Activated CD4-positive, alpha-beta T cell treated with anti-CD3 and anti-CD28 coated beads, Interleukin-2, amount 10 ng/mL, durations not matched to agents 7 days and 5 days (primary cell): ENCODE measurements around the gene CD248. TPM values are rescaled to one million over a fixed set of nuclear protein-coding genes. Genes with fewer than 3 reads are reported as not detected.

Source experiments
- CTCF ChIA-PET: fragments of 350-600 bp; sonication (Branson Sonifier 250); formaldehyde crosslinking; loops from one replicate; lab custom pipeline; 2021; ENCODE audit warnings: antibody characterized with exemption; lab: Charles Lee
- POLR2A ChIA-PET: fragments of 350-600 bp; sonication (Branson Sonifier 250); formaldehyde crosslinking; loops from one replicate; lab custom pipeline; 2021; ENCODE audit warnings: antibody characterized with exemption; lab: Charles Lee
- DNase-seq: peaks from one replicate; pipeline ENCODE4 v3.0.0-alpha.2; 2020
- H3K27ac Mint-ChIP-seq: one replicate; pipeline ENCODE4 v1.8.0; 2021; ENCODE audit warnings: mild to moderate bottlenecking, moderate library complexity, mixed read lengths
- H3K27me3 Mint-ChIP-seq: one replicate; pipeline ENCODE4 v1.8.0; 2021; ENCODE audit warnings: mixed read lengths
- H3K36me3 Mint-ChIP-seq: one replicate; pipeline ENCODE4 v1.8.0; 2021; ENCODE audit warnings: low read depth, mixed read lengths
- H3K4me1 Mint-ChIP-seq: one replicate; pipeline ENCODE4 v1.8.0; 2021; ENCODE audit warnings: mixed read lengths
- H3K4me3 Mint-ChIP-seq: one replicate; pipeline ENCODE4 v1.8.0; 2021; ENCODE audit warnings: mild to moderate bottlenecking, moderate library complexity, mixed read lengths
- H3K9me3 Mint-ChIP-seq: one replicate; pipeline ENCODE4 v1.8.0; 2021; ENCODE audit warnings: mixed read lengths
- total RNA-seq, 2 experiments: library from RNA; stranded (reverse); gene quantifications; one replicate each; pipeline ENCODE4 v1.2.3, GENCODE V29; 2021

Gene CD248
- total RNA-seq, 2 experiments from 2014 or later, result 2.4 to 2.5 TPM

GRCh38 chr11:66294626-66295620 is 21.9 kb downstream of the CD248 start:
- Mint-ChIP-seq H3K27me3 (peaks cover 25% of the 10 kb centered on the region), H3K27ac (no peak overlapping the region), H3K4me1 (peaks cover 16% of the 10 kb centered on the region), H3K36me3 (no peaks in the 10 kb centered on the region), H3K9me3 (no peaks in the 10 kb centered on the region), H3K4me3 (no peak overlapping the region)
- CTCF ChIA-PET, result interaction anchor here (1.1 to 1.5 kb wide), 3 partner anchors 12 to 73 kb away, joined by 3 read pairs; no protein-coding TSS in a partner anchor
- no peak for DNase-seq
- POLR2A ChIA-PET, result no interaction called here

DNA sequence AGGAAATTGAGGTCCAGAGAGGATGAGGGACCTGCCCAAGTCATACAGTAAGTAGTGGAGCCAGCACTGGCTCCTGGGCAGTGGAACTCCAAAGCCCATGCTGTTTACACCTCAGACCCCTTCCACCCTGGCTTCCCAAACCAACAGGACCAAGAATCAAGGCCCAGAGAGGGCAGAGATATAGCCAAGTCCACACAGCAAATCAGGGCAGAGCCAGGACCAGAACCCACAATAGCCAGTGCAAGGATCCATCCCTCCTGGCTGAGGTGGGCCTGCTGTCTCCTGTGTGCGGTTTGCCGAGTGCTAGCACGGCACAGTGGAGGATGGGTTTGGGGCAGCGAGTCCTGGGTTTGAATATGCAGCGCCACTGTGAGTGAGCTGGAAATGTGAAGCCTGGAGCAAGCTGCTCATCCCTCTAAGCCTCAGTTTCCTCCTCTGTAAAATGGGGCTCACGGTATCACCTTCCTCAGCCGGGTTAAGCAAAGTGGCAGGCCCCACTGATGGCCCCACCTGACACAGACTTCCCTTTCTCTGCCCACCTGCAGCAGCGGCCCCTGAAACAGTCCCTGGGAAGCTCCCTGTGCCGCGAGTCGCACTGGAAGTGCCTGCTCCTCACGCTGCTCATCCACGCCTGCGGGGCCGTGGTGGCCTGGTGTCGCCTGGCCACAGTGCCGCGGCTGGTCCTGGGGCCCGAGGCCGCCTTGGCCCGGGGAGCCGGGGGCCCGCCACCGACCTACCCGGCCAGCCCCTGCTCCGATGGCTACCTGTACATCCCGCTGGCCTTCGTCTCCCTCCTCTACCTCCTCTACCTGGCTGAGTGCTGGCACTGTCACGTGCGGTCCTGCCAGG is 22.8 kb downstream of the CD248 start:
- POLR2A ChIA-PET, result no interaction called here
- H3K27ac Mint-ChIP-seq, result no peak overlapping the region
- H3K36me3 Mint-ChIP-seq, result no peaks in the 10 kb centered on the region
- H3K27me3 Mint-ChIP-seq, result peaks cover 25% of the 10 kb centered on the region
- peaks cover 25% of the 10 kb centered on the region for H3K4me1 Mint-ChIP-seq
- DNase-seq, result no peak
- no peak overlapping the region for H3K4me3 Mint-ChIP-seq
- H3K9me3 Mint-ChIP-seq, result no peaks in the 10 kb centered on the region
- CTCF ChIA-PET, result interaction anchor here (0.7 to 1.1 kb wide), 2 partner anchors 10 to 72 kb away, joined by 3 to 5 read pairs; no protein-coding TSS in a partner anchor

GRCh38 chr11:66293352-66293751 is 23.5 kb downstream of the CD248 start:
- H3K4me1 Mint-ChIP-seq, result peaks cover 27% of the 10 kb centered on the region
- peaks cover 25% of the 10 kb centered on the region for H3K27me3 Mint-ChIP-seq
- no peak overlapping the region for H3K4me3 Mint-ChIP-seq
- DNase-seq, result no peak
- no peaks in the 10 kb centered on the region for H3K9me3 Mint-ChIP-seq
- CTCF ChIA-PET, result interaction anchor here (0.7 kb wide), 1 partner anchor 10 kb away, joined by 5 read pairs; no protein-coding TSS in a partner anchor
- H3K27ac Mint-ChIP-seq, result no peak overlapping the region
- POLR2A ChIA-PET, result no interaction called here
- no peaks in the 10 kb centered on the region for H3K36me3 Mint-ChIP-seq

DNA sequence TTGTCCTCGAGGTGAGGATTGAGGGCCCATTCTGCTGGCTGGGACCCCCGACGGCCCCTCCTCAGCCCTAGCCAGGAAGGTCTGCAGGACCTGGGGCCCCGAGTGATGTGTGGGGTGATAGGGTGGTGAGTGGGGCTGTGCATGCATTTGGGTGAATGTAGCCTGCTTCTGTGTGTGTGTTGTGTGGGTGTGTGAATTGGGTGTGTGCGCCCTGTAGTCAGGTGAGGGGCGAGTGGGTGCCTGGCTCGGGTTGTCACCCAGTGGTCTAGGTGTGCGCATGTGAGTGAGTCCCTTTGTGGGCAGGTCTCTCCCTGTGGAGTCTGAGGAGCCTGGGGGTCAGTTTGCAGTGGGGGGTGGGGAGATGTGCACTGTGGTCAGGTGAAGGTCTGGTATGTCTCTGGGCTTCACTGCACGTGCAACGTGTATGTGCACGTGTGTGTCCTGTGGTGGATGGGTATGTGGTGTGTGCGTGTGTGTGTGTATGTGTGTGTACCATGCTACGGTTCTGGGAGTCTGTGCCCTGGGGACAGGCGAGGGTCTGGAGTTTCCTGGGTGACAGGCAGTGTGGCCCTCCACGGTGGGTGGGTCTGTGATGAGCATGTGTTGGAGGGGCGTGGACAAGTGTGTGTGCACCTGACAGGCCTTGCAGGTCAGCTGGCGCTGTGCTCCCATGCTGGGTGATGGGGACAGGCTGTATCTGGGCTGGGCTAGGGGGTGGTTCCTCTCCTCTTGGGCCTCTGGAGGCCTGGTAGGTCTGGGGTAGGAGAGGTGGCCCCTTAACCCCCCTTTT is 24.1 kb downstream of the CD248 start:
- peaks cover 32% of the 10 kb centered on the region for H3K4me1 Mint-ChIP-seq
- no peak for DNase-seq
- POLR2A ChIA-PET, result no interaction called here
- no peaks in the 10 kb centered on the region for H3K36me3 Mint-ChIP-seq
- no peaks in the 10 kb centered on the region for H3K9me3 Mint-ChIP-seq
- peak overlapping the region; percentile 41 for H3K4me3 Mint-ChIP-seq
- peaks cover 25% of the 10 kb centered on the region for H3K27me3 Mint-ChIP-seq
- CTCF ChIA-PET, result no interaction called here
- no peak overlapping the region for H3K27ac Mint-ChIP-seq

GRCh38 chr11:66291706-66292542 is 24.9 kb downstream of the CD248 start, which contains the start of gene TMEM151A:
TSS of gene TMEM151A (plus strand) at chr11:66291894. CDS start at chr11:66292014, 120 bp downstream.
- Mint-ChIP-seq H3K9me3 (no peaks in the 10 kb centered on the region), H3K36me3 (no peaks in the 10 kb centered on the region), H3K4me3 (peak within 1 kb of the TSS; percentile 89), H3K4me1 (peaks cover 38% of the 10 kb centered on the region), H3K27ac (no peak within 1 kb of the TSS), H3K27me3 (peaks cover 25% of the 10 kb centered on the region)
- DNase-seq, result no peak
- CTCF ChIA-PET, result interaction anchor here (1.2 to 1.9 kb wide), 2 partner anchors 10 to 117 kb away, joined by 3 to 11 read pairs; no protein-coding TSS in a partner anchor
- POLR2A ChIA-PET, result no interaction called here

- Mint-ChIP-seq H3K27me3 (peaks cover 25% of the 10 kb centered on the region), H3K4me3 (peak overlapping the region; percentile 89), H3K9me3 (no peaks in the 10 kb centered on the region), H3K36me3 (no peaks in the 10 kb centered on the region), H3K4me1 (peaks cover 38% of the 10 kb centered on the region), H3K27ac (no peak overlapping the region)
- ChIA-PET CTCF (interaction anchor here (1.2 to 1.9 kb wide), 2 partner anchors 9 to 118 kb away, joined by 3 to 11 read pairs; no protein-coding TSS in a partner anchor), POLR2A (no interaction called here)
- no peak for DNase-seq
Measured at GRCh38 chr11:66291303-66291705, 25.5 kb downstream of the CD248 start.

DNA sequence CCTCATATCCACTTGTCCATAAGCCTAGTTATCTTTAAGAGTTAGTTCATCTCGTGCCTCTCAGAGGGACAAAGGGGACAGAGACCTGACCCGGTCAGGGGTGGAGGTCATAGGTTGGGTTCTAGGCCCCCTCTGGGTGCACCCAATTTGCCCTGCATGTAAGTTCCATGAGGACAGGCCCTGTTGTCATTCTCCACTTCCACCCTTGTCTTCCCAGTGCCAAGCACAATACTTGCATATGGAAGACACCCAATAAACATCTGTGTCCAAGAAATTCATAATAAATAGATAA is 26.6 kb downstream of the CD248 start:
- ChIA-PET POLR2A (no interaction called here), CTCF (interaction anchor here (1.9 kb wide), 1 partner anchor 8 kb away, joined by 11 read pairs; no protein-coding TSS in a partner anchor)
- peaks cover 38% of the 10 kb centered on the region for H3K4me1 Mint-ChIP-seq
- H3K27me3 Mint-ChIP-seq, result peaks cover 25% of the 10 kb centered on the region
- DNase-seq, result no peak
- H3K36me3 Mint-ChIP-seq, result no peaks in the 10 kb centered on the region
- peak overlapping the region; percentile 7 for H3K27ac Mint-ChIP-seq
- H3K4me3 Mint-ChIP-seq, result peak overlapping the region; percentile 89
- no peaks in the 10 kb centered on the region for H3K9me3 Mint-ChIP-seq

DNA sequence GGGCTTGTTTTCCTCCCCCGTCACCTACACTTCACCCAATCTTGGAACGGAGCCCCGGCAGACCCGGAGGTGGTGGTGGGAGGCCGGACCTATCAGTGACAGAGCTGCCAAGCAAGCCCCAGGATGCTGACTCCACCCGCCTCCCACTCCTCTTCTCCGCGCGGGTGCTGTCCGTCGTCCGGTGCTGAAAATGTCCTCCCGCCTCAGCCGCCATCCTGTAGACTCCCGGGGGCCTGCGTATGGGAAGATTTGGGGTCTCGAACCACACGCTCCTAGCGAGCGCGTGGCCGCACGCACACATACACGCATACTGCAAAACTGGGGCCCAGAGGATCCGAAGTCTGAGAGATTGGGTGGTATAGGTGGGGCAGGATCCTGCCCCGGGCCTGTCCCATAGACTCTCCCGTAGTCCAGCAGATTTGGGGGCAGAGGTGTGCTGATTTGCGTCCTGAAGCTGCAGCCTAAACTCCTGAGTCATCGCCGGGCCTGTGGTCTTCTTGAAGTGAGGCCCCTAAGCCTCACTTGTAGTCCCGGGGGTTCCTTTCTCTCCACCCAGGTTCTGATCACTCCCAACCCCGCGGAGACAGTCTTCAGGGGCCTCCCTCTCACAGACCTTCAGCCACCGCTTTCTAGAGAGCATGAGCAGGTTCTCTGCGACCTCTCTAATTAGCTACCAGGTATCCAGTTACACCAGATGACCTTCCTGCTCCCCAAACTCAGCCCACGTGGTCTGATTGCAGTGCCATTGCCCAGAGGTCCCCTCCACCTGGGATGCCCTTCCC is 27.1 kb downstream of the CD248 start:
- ChIA-PET CTCF (interaction anchor here (0.7 to 2.4 kb wide), 12 partner anchors 7 to 149 kb away, joined by 3 to 16 read pairs (median 4); partner anchors contain the start of genes CD248, MRPL11 and RIN1), POLR2A (interaction anchor here (0.6 to 1.4 kb wide), 3 partner anchors 17 to 99 kb away, joined by 3 to 5 read pairs (median 5); no protein-coding TSS in a partner anchor)
- peaks cover 38% of the 10 kb centered on the region for H3K4me1 Mint-ChIP-seq
- peak overlapping the region; percentile 89 for H3K27ac Mint-ChIP-seq
- DNase-seq, result peak; percentile 85
- no peaks in the 10 kb centered on the region for H3K9me3 Mint-ChIP-seq
- peak overlapping the region; percentile 89 for H3K4me3 Mint-ChIP-seq
- H3K36me3 Mint-ChIP-seq, result no peaks in the 10 kb centered on the region
- H3K27me3 Mint-ChIP-seq, result peaks cover 25% of the 10 kb centered on the region

DNA sequence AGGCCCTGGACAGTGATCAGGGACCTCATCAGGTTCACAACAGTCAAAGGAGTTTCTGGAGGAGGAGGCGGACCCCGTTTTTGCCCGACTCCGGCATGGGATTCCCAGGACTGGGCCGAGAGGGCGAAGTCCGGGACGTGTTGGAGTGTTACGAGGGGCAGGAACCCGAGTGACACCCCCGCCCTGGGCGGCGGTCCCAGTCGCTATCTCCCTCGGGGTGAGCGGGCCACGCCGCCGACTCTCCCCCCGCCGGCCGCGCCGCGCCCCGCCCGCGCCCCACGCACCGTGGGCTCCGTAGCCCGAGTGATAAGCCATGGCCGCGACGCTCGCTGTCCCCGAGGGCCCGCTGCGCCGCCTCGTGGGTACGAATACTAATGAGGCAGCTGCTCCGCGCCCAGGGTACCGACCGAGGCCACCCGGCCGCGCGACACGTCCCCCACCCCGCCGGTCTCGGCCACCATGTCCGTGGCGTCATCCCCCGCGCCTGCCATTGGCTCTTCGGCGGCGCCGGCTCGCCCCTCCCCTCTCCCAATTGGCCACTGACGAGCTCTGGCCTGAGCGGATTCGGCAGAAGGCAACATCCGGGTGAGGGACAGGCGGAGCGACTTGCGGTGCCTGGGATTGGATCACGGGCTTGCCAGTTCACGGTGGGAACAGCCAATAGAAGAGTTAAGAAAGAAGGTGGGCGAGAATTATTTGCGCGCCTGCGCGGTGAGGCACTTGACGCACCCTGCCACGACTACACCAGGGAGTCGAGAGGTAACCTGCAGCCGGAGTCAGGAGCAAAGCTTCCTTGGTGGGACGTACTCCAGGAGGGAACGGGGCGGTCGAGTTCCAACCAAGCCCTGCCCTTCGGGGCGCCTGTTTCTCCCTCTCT is 27.9 kb downstream of the CD248 start, which contains the start of gene YIF1A:
Gene YIF1A, minus strand, starts transcription at position 473 of the 877 bp plus-strand sequence. Its CDS starts 158 bp downstream, at position 315.
- Mint-ChIP-seq H3K27ac (peak within 1 kb of the TSS; percentile 89), H3K36me3 (no peaks in the 10 kb centered on the region)
- POLR2A ChIA-PET, result interaction anchor here (0.6 to 1.4 kb wide), 5 partner anchors 16 to 167 kb away, joined by 3 to 5 read pairs (median 4); no protein-coding TSS in a partner anchor

More for the DNA sequence above, 27.9 kb downstream of the CD248 start, which contains the start of gene YIF1A:
- CTCF ChIA-PET, result interaction anchor here (0.7 to 2.4 kb wide), 12 partner anchors 9 to 150 kb away, joined by 3 to 16 read pairs (median 4); partner anchors contain the start of genes CD248, MRPL11 and RIN1
- DNase-seq, result peak; percentile 99
- peak within 1 kb of the TSS; percentile 89 for H3K4me3 Mint-ChIP-seq
- peaks cover 38% of the 10 kb centered on the region for H3K4me1 Mint-ChIP-seq
- H3K27me3 Mint-ChIP-seq, result peaks cover 25% of the 10 kb centered on the region
- no peaks in the 10 kb centered on the region for H3K9me3 Mint-ChIP-seq
